Lung (tissue), 12 donors: Measurements from ENCODE around the gene PLA2G5. TPM values are rescaled to one million over a fixed set of nuclear protein-coding genes. Genes with fewer than 3 reads are reported as not detected.

Source experiments
- ATAC-seq: fragments of 200-7000 bp; cut with Tn5 transposase; one replicate; pipeline ENCODE4 v1.9.1; 2020; ENCODE audit warnings: moderate number of reproducible peaks; ENCODE audit not compliant: insufficient read depth, low FRiP score
- DNase-seq, 3 donors: peaks; one replicate each; pipeline ENCODE4 v3.0.0-alpha.2; 2013 to 2017
- H3K27ac ChIP-seq, 2 donors: one replicate each; pipeline ENCODE4 v1.5.1; 2013; ENCODE audit warnings: mild to moderate bottlenecking in 2 of 2, moderate library complexity in 2 of 2, control low read depth in 1 of 2, inconsistent platforms in 1 of 2, low read depth in 1 of 2, low read length in 1 of 2
- H3K27me3 ChIP-seq, 3 donors: one replicate each; pipeline ENCODE4 v1.5.1; 2013; ENCODE audit warnings: low read length in 2 of 3; ENCODE audit not compliant: control insufficient read depth in 3 of 3, insufficient read depth in 3 of 3
- H3K36me3 ChIP-seq, 4 donors: one replicate each; pipeline ENCODE4 v1.5.1; 2013; ENCODE audit warnings: low read length in 4 of 4, mild to moderate bottlenecking in 1 of 4, moderate library complexity in 1 of 4; ENCODE audit not compliant: control insufficient read depth in 4 of 4, insufficient read depth in 4 of 4
- H3K4me1 ChIP-seq, 5 donors: one replicate each; pipeline ENCODE4 v1.5.1; 2013; ENCODE audit warnings: low read length in 5 of 5, mild to moderate bottlenecking in 2 of 5, moderate library complexity in 1 of 5; ENCODE audit not compliant: control insufficient read depth in 5 of 5, insufficient read depth in 5 of 5
- H3K4me3 ChIP-seq: one replicate; pipeline ENCODE4 v1.5.1; 2013; ENCODE audit warnings: mild to moderate bottlenecking, control low read depth, moderate library complexity
- H3K9ac ChIP-seq, 2 donors: one replicate each; pipeline ENCODE4 v1.5.1; 2013; ENCODE audit warnings: low read length in 2 of 2, control low read depth in 1 of 2; ENCODE audit not compliant: insufficient read depth in 1 of 2
- H3K9me3 ChIP-seq, 4 donors: one replicate each; pipeline ENCODE4 v1.5.1; 2013; ENCODE audit warnings: low read length in 3 of 4, mild to moderate bottlenecking in 1 of 4, moderate library complexity in 1 of 4; ENCODE audit not compliant: control insufficient read depth in 4 of 4, insufficient read depth in 3 of 4
- WGBS, 2 donors: extraction: QIAGEN DNeasy Blood & Tissue Kit; methylation state at CpG; one replicate each; pipeline ENCODE4 v1.1.7; 2013; 5-methylcytosine and 5-hydroxymethylcytosine counted together
- polyA plus RNA-seq, 2 donors: library from polyadenylated mRNA; stranded (reverse); fragments of 200-250 nt; gene quantifications; one replicate each; pipeline ENCODE4 v1.2.1, GENCODE V29; 2013
- total RNA-seq, 2 donors: library from RNA; depleted of rRNA in 1 of 2; stranded (reverse); fragments of >200 nt in 1 of 2; gene quantifications; one replicate each; pipeline ENCODE4 v1.2.1, GENCODE V29; 2014 to 2021
- TF ChIP-seq, protein P1 (sequence below): IDR thresholded peaks from 2 replicates; pipeline ENCODE4 v1.5.1; 2012; ENCODE audit warnings: mild to moderate bottlenecking; ENCODE audit errors: control extremely low read depth, extremely low read depth
- donor health status: control.
- donor health status: control.
- donor health status: Bipolar disorder and iron deficiency.
- donor health status: healthy.
- donor health status: DM: yes; HTN: yes; CAD: no.

Gene PLA2G5
- total and polyA plus RNA-seq, 4 donors, result 1.1 to 6.5 (median 2.6) TPM

DNA sequence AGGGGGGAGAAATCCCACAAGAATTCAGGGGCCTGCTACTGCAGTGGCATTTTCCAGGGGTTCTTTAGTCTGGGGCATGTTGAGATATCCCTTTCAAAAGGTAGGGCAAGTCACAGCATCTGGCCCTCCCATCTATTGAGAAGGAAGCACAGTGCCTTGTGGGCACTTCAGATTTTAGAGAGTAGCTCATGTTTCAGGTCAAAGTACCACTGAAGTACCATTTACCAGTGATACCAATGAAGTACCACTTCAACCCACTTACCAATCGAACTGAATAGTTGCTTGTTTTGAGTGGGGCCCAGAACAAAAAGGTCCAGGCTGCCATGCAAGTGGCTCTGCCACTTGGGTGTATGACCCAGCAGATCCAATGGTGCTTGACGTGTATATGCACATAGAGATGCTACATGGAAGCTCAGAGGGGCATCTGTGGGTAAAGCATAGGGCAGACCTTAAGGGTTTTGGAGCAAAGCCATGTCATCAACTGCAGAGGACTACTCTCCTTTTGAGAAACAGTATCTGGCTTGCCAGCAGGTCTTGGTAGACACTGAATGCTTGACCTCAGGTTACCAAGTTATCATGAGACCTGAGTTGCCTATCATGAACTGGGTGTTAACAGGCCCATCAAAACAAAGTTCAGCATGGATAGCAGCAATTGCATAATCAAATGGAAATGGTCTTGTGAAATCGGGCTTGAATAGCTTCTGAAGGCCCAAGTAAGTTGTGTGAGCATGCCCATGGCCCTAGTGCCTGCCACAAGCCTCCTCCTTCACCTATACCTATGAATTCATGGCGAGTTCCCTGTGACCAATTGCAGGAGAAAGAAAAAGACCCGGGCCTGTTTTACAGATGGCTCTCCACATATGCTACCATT lies 25.8 kb downstream of the PLA2G5 start:
- H3K9me3 ChIP-seq, result no peaks in the 10 kb centered on the region
- H3K4me1 ChIP-seq, result peaks cover 0 to 10% (median 3%) of the 10 kb centered on the region in 5 donors
- ATAC-seq (peak; percentile 25), DNase-seq (peak in 1 of 3 donors; percentile 40)
- TF ChIP-seq, protein P1, sequence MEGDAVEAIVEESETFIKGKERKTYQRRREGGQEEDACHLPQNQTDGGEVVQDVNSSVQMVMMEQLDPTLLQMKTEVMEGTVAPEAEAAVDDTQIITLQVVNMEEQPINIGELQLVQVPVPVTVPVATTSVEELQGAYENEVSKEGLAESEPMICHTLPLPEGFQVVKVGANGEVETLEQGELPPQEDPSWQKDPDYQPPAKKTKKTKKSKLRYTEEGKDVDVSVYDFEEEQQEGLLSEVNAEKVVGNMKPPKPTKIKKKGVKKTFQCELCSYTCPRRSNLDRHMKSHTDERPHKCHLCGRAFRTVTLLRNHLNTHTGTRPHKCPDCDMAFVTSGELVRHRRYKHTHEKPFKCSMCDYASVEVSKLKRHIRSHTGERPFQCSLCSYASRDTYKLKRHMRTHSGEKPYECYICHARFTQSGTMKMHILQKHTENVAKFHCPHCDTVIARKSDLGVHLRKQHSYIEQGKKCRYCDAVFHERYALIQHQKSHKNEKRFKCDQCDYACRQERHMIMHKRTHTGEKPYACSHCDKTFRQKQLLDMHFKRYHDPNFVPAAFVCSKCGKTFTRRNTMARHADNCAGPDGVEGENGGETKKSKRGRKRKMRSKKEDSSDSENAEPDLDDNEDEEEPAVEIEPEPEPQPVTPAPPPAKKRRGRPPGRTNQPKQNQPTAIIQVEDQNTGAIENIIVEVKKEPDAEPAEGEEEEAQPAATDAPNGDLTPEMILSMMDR, result no peak
- H3K27me3 ChIP-seq, result peaks cover 0 to 19% (median 0%) of the 10 kb centered on the region in 3 donors
- WGBS, 2 donors, result 65 to 79% methylated on average over 5 of the region's 5 CpGs
- H3K27ac ChIP-seq, result no peak overlapping the region
- no peaks in the 10 kb centered on the region for H3K36me3 ChIP-seq
- H3K4me3 ChIP-seq, result no peak overlapping the region
- H3K9ac ChIP-seq, result no peak overlapping the region

DNA sequence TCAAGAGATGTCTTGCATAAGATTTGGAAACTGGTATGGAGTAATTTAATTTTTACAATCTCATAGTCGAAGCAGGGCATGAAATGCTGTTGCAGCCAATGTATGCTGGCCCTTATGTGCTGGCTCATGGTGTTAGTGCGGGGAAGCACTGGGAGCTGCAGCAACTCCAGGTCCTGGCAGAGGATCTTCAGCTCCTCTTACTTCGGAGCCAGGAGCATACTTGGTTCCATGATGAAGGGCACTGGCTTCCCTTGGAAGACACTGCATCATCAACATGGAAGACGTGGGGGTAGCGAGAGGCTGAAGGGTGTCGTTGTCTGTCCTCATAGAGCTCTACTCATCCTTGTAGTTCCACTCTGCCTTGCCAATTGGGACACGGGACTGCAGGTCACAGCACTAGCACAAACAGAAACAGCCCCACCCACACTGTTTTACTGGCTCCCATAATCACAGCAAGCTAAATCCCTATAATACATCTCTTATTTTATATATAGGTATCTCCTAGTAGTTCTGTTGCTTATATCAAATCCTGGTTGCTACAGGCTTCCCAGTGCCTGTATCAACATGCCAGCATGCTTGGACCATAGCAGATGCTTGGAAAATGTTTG lies 26.9 kb downstream of the PLA2G5 start:
- 88% methylated on average over 7 of the region's 7 CpGs for WGBS, 2 donors
- no peak for DNase-seq
- no peaks in the 10 kb centered on the region for H3K9me3 ChIP-seq
- H3K9ac ChIP-seq, result no peak overlapping the region
- H3K27me3 ChIP-seq, result peaks cover 0 to 14% (median 0%) of the 10 kb centered on the region in 3 donors
- no peak for ATAC-seq
- no peak overlapping the region for H3K4me3 ChIP-seq
- no peak overlapping the region for H3K27ac ChIP-seq
- H3K4me1 ChIP-seq, result peaks cover 0 to 19% (median 3%) of the 10 kb centered on the region in 5 donors
- TF ChIP-seq, protein P1, result no peak
- H3K36me3 ChIP-seq, result no peaks in the 10 kb centered on the region

DNA sequence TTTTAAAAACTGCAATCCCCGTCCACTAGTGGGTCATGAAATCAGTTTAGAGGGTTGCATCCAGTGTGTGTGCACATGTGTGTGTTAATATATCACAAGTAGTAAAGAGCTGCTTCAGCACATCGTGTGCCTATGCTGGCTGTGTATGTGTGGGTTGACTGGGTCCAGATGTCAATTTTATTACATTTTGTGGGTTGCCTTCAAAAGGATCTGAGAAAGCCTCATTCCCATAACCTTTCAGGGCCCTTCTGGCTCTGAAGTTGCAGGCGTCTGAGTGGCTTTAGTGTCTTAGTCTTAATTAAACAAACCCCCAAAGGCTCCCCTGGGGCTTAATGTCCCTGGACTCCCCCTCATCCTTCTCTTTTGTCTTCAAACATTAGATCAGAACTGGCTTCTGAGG lies 29.5 kb downstream of the PLA2G5 start:
- H3K4me1 ChIP-seq, result peaks cover 0 to 25% (median 0%) of the 10 kb centered on the region in 5 donors
- no peaks in the 10 kb centered on the region for H3K9me3 ChIP-seq
- H3K27me3 ChIP-seq, result no peaks in the 10 kb centered on the region
- TF ChIP-seq, protein P1, result no peak
- no peaks in the 10 kb centered on the region for H3K36me3 ChIP-seq
- 60 to 77% methylated on average over 3 of the region's 3 CpGs for WGBS, 2 donors
- H3K4me3 ChIP-seq, result no peak overlapping the region
- peak; percentile 45 to 89 (median 78) for DNase-seq
- peak overlapping the region in 1 of 2 donors; percentile 37 for H3K9ac ChIP-seq
- no peak overlapping the region for H3K27ac ChIP-seq
- ATAC-seq, result no peak
